HAP-1 (cell line): ENCODE measurements around the gene GAS2L3.
"Not testable (repeated sequence)": the region's sequence is repeated elsewhere in the genome, so short reads cannot be mapped to it uniquely, and the experiment has no call there.

ENCODE experiments used
- DNase-seq, 2 experiments: peaks; one replicate each; pipeline ENCODE4 v3.0.0-alpha.2; 2016 to 2020; ENCODE audit warnings: low spot score in 2 of 2
- H3K27me3 ChIP-seq: fragments of 250-450 bp; sonication (Bioruptor Pico); 2 replicates; pipeline ENCODE4 v1.5.1; 2020; ENCODE audit warnings: low read depth, mild to moderate bottlenecking, moderate library complexity
- H3K36me3 ChIP-seq: fragments of 250-450 bp; sonication (Bioruptor Pico); replicated peaks from 2 replicates; pipeline ENCODE4 v1.5.1; 2020; ENCODE audit warnings: mild to moderate bottlenecking
- H3K4me1 ChIP-seq: fragments of 250-450 bp; sonication (Bioruptor Pico); 2 replicates; pipeline ENCODE4 v1.5.1; 2020; ENCODE audit warnings: mild to moderate bottlenecking
- H3K4me3 ChIP-seq: fragments of 250-450 bp; sonication (Bioruptor Pico); 2 replicates; pipeline ENCODE4 v1.5.1; 2020; ENCODE audit warnings: mild to moderate bottlenecking, moderate library complexity
- H3K9me3 ChIP-seq: fragments of 250-450 bp; sonication (Bioruptor Pico); 2 replicates; pipeline ENCODE4 v1.5.1; 2020; ENCODE audit warnings: mild to moderate bottlenecking, moderate library complexity
- in situ Hi-C: fragments of 300-500 bp; cut with MboI; formaldehyde crosslinking; loops from 3 replicates; pipeline ENCODE4 v1.14.3; 2020; ENCODE audit warnings: low sequenced_read_pairs, inconsistent platforms, mixed read lengths

GAS2L3 gene

GRCh38 chr12:100593490-100593889, 20.0 kb downstream of the GAS2L3 start:
- peak; percentile 16 to 84 for DNase-seq

GRCh38 chr12:100601626-100602025, 28.1 kb downstream of the GAS2L3 start:
- in situ Hi-C loops = no loop called here
- H3K9me3 ChIP-seq = no peaks in the 10 kb centered on the region
- no peaks in the 10 kb centered on the region for H3K4me1 ChIP-seq
- no peaks in the 10 kb centered on the region; the same call in 1 of the 2 replicates for H3K36me3 ChIP-seq
- H3K4me3 ChIP-seq = no peak overlapping the region
- no peak for DNase-seq
- no peaks in the 10 kb centered on the region for H3K27me3 ChIP-seq

More at GRCh38 chr12:100593490-100593889, 20.0 kb downstream of the GAS2L3 start:
- Histone ChIP-seq H3K36me3 (no peaks in the 10 kb centered on the region), H3K4me1 (peaks cover 21% of the 10 kb centered on the region), H3K27me3 (no peaks in the 10 kb centered on the region), H3K9me3 (no peaks in the 10 kb centered on the region), H3K4me3 (no peak overlapping the region)
- in situ Hi-C loops = no loop called here

GRCh38 chr12:100602997-100603396, 29.5 kb downstream of the GAS2L3 start:
- H3K36me3 ChIP-seq, H3K27me3 ChIP-seq, H3K4me3 ChIP-seq, H3K9me3 ChIP-seq, in situ Hi-C loops, DNase-seq, H3K4me1 ChIP-seq: not testable (repeated sequence)

GRCh38 chr12:100608776-100609175, 35.3 kb downstream of the GAS2L3 start:
- no peaks in the 10 kb centered on the region for H3K27me3 ChIP-seq
- no peak for DNase-seq
- no peaks in the 10 kb centered on the region for H3K9me3 ChIP-seq
- in situ Hi-C loops = no loop called here
- H3K4me3 ChIP-seq = no peak overlapping the region
- no peaks in the 10 kb centered on the region for H3K4me1 ChIP-seq
- H3K36me3 ChIP-seq = peaks cover 10% of the 10 kb centered on the region

GRCh38 chr12:100610666-100611430, 37.4 kb downstream of the GAS2L3 start:
- DNase-seq = no peak
- Histone ChIP-seq H3K9me3 (no peaks in the 10 kb centered on the region), H3K36me3 (peaks cover 12% of the 10 kb centered on the region), H3K4me3 (no peak overlapping the region), H3K27me3 (no peaks in the 10 kb centered on the region), H3K4me1 (no peaks in the 10 kb centered on the region)
- in situ Hi-C loops = no loop called here

- no peak for DNase-seq
- peaks cover 12% of the 10 kb centered on the region for H3K36me3 ChIP-seq
- no peak overlapping the region for H3K4me3 ChIP-seq
- no peaks in the 10 kb centered on the region for H3K9me3 ChIP-seq
- H3K27me3 ChIP-seq = no peaks in the 10 kb centered on the region
- in situ Hi-C loops = no loop called here
- no peaks in the 10 kb centered on the region for H3K4me1 ChIP-seq
These were observed 39.1 kb downstream of the GAS2L3 start for GRCh38 chr12:100612606-100613005.

GRCh38 chr12:100624571-100624970, 51.1 kb downstream of the GAS2L3 start:
- H3K4me1 ChIP-seq = no peaks in the 10 kb centered on the region; the same call in 1 of the 2 replicates
- no peak for DNase-seq
- no peaks in the 10 kb centered on the region for H3K36me3 ChIP-seq
- no peak overlapping the region for H3K4me3 ChIP-seq
- H3K9me3 ChIP-seq = no peaks in the 10 kb centered on the region
- no peaks in the 10 kb centered on the region for H3K27me3 ChIP-seq
- in situ Hi-C loops = no loop called here

GRCh38 chr12:100632445-100632892, 59.0 kb downstream of the GAS2L3 start:
- in situ Hi-C loops = no loop called here
- Histone ChIP-seq H3K4me1 (no peaks in the 10 kb centered on the region; the same call in 1 of the 2 replicates), H3K27me3 (no peaks in the 10 kb centered on the region), H3K4me3 (no peak overlapping the region), H3K9me3 (no peaks in the 10 kb centered on the region), H3K36me3 (no peaks in the 10 kb centered on the region)
- no peak for DNase-seq

- H3K4me3 ChIP-seq, H3K9me3 ChIP-seq, DNase-seq, H3K4me1 ChIP-seq, H3K36me3 ChIP-seq, H3K27me3 ChIP-seq, in situ Hi-C loops: not testable (repeated sequence)
These were observed 59.8 kb downstream of the GAS2L3 start for GRCh38 chr12:100633082-100633785.

GRCh38 chr12:100643246-100643645, 69.8 kb downstream of the GAS2L3 start:
- H3K4me1 ChIP-seq = no peaks in the 10 kb centered on the region; the same call in 1 of the 2 replicates
- no peak for DNase-seq
- H3K36me3 ChIP-seq = no peaks in the 10 kb centered on the region
- H3K4me3 ChIP-seq = no peak overlapping the region
- H3K27me3 ChIP-seq = no peaks in the 10 kb centered on the region
- in situ Hi-C loops = no loop called here
- H3K9me3 ChIP-seq = no peaks in the 10 kb centered on the region

- H3K4me3 ChIP-seq = no peak overlapping the region
- H3K27me3 ChIP-seq = no peaks in the 10 kb centered on the region
- no peaks in the 10 kb centered on the region; the same call in 1 of the 2 replicates for H3K4me1 ChIP-seq
- in situ Hi-C loops = no loop called here
- no peak for DNase-seq
- no peaks in the 10 kb centered on the region for H3K9me3 ChIP-seq
- no peaks in the 10 kb centered on the region for H3K36me3 ChIP-seq
These were observed 73.4 kb downstream of the GAS2L3 start for GRCh38 chr12:100646896-100647295.

GRCh38 chr12:100651108-100651507, 77.6 kb downstream of the GAS2L3 start:
- Histone ChIP-seq H3K9me3 (no peaks in the 10 kb centered on the region), H3K27me3 (no peaks in the 10 kb centered on the region), H3K36me3 (no peaks in the 10 kb centered on the region), H3K4me1 (peaks cover 11% of the 10 kb centered on the region), H3K4me3 (no peak overlapping the region)
- DNase-seq = no peak
- in situ Hi-C loops = no loop called here

GRCh38 chr12:100651694-100652093, 78.2 kb downstream of the GAS2L3 start:
- Histone ChIP-seq H3K4me3 (no peak overlapping the region), H3K9me3 (no peaks in the 10 kb centered on the region), H3K4me1 (peaks cover 11% of the 10 kb centered on the region), H3K36me3 (no peaks in the 10 kb centered on the region), H3K27me3 (no peaks in the 10 kb centered on the region)
- no peak for DNase-seq
- in situ Hi-C loops = no loop called here

GRCh38 chr12:100652488-100652887, 79.0 kb downstream of the GAS2L3 start:
- no peaks in the 10 kb centered on the region for H3K27me3 ChIP-seq
- peaks cover 14% of the 10 kb centered on the region for H3K4me1 ChIP-seq
- no peak overlapping the region for H3K4me3 ChIP-seq
- no peaks in the 10 kb centered on the region for H3K9me3 ChIP-seq
- in situ Hi-C loops = no loop called here
- no peaks in the 10 kb centered on the region for H3K36me3 ChIP-seq
- peak; percentile 23 to 79 for DNase-seq
